ENCODE measurements around the gene ATP13A3.

DNA sequence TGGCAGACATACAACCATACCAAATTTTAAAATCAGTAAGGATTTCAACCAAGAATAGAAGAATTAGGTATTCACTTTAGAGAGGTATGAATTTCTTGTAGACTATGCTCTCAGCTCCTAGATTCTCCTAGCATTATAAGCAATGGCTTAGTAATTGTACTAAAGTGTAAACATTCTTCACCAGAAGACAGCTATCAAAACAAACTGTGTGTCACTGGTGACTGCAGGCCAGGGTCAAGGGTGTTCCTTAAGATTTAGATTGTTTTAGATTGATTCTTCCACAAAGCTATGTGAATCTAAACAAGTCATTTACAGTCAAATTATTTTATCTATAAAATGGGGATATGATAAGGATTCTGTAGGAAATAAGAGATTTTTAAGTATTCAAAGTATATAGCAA is 64.6 kb downstream of the ATP13A3 start:
- TF ChIP-seq, protein P1, sequence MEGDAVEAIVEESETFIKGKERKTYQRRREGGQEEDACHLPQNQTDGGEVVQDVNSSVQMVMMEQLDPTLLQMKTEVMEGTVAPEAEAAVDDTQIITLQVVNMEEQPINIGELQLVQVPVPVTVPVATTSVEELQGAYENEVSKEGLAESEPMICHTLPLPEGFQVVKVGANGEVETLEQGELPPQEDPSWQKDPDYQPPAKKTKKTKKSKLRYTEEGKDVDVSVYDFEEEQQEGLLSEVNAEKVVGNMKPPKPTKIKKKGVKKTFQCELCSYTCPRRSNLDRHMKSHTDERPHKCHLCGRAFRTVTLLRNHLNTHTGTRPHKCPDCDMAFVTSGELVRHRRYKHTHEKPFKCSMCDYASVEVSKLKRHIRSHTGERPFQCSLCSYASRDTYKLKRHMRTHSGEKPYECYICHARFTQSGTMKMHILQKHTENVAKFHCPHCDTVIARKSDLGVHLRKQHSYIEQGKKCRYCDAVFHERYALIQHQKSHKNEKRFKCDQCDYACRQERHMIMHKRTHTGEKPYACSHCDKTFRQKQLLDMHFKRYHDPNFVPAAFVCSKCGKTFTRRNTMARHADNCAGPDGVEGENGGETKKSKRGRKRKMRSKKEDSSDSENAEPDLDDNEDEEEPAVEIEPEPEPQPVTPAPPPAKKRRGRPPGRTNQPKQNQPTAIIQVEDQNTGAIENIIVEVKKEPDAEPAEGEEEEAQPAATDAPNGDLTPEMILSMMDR (IDR thresholded peaks at IDR 0.05): no peak
- no peak for TF ChIP-seq EP300 (IDR thresholded peaks at IDR 0.05)
